HEK293T (cell line): Measurements from ENCODE around the gene CDH8.
A peak's percentile ranks its signal among the peaks of the same experiment; 100 is the strongest.

ENCODE experiments used
- CTCF ChIA-PET: fragments of 350-600 bp; formaldehyde crosslinking; extraction: SDS; loops from one replicate; lab custom pipeline; 2021; ENCODE audit warnings: antibody characterized with exemption, inconsistent platforms; lab: Yijun Ruan, JAX
- POLR2A ChIA-PET: fragments of 350-600 bp; formaldehyde crosslinking; extraction: SDS; loops from one replicate; lab custom pipeline; 2020; ENCODE audit warnings: antibody characterized with exemption, inconsistent platforms; lab: Yijun Ruan, JAX
- DNase-seq: peaks from one replicate; pipeline ENCODE4 v3.0.0; 2012; ENCODE audit warnings: mixed read lengths; ENCODE audit errors: extremely low spot score
- ARNT ChIP-seq: fragments of 450-650 bp; IDR thresholded peaks from 2 replicates; pipeline ENCODE4 v1.6.1; 2017; ENCODE audit warnings: mild to moderate bottlenecking
- BHLHE40 ChIP-seq: fragments of 450-650 bp; IDR thresholded peaks from 2 replicates; pipeline ENCODE4 v1.6.1; 2016; ENCODE audit warnings: mild to moderate bottlenecking, moderate library complexity, borderline replicate concordance
- CTBP1 ChIP-seq: fragments of 450-650 bp; IDR thresholded peaks from 2 replicates; pipeline ENCODE4 v1.6.1; 2016; ENCODE audit warnings: borderline replicate concordance
- ELF4 ChIP-seq: fragments of 450-650 bp; IDR thresholded peaks from 2 replicates; pipeline ENCODE4 v1.6.1; 2017; ENCODE audit warnings: antibody characterized with exemption
- FOXA1 ChIP-seq: fragments of 450-650 bp; IDR thresholded peaks from 2 replicates; pipeline ENCODE4 v1.6.1; 2016; ENCODE audit warnings: mild to moderate bottlenecking
- FOXK2 ChIP-seq: fragments of 450-650 bp; IDR thresholded peaks from 2 replicates; pipeline ENCODE4 v1.6.1; 2016; ENCODE audit warnings: mild to moderate bottlenecking
- FOXM1 ChIP-seq: fragments of 450-650 bp; IDR thresholded peaks from 2 replicates; pipeline ENCODE4 v1.6.1; 2017; ENCODE audit warnings: mild to moderate bottlenecking, borderline replicate concordance
- HDGF ChIP-seq: fragments of 450-650 bp; IDR thresholded peaks from 2 replicates; pipeline ENCODE4 v1.6.1; 2017; ENCODE audit warnings: antibody characterized with exemption, borderline replicate concordance
- L3MBTL2 ChIP-seq: fragments of 450-650 bp; conservative IDR thresholded peaks from 2 replicates; pipeline ENCODE4 v1.6.1; 2016; ENCODE audit warnings: mild to moderate bottlenecking
- LEF1 ChIP-seq: fragments of 450-650 bp; IDR thresholded peaks from 2 replicates; pipeline ENCODE4 v1.6.1; 2017; ENCODE audit warnings: mild to moderate bottlenecking, borderline replicate concordance
- NFRKB ChIP-seq: fragments of 450-650 bp; IDR thresholded peaks from 2 replicates; pipeline ENCODE4 v1.6.1; 2016; ENCODE audit warnings: mild to moderate bottlenecking, moderate library complexity
- PKNOX1 ChIP-seq: fragments of 450-650 bp; IDR thresholded peaks from 2 replicates; pipeline ENCODE4 v1.6.1; 2016
- SP1 ChIP-seq: fragments of 450-650 bp; IDR thresholded peaks from 2 replicates; pipeline ENCODE4 v1.6.1; 2017
- SUZ12 ChIP-seq: fragments of 450-650 bp; IDR thresholded peaks from 2 replicates; pipeline ENCODE4 v1.6.1; 2016; ENCODE audit warnings: mild to moderate bottlenecking
- TARDBP ChIP-seq: fragments of 450-650 bp; IDR thresholded peaks from 2 replicates; pipeline ENCODE4 v1.6.1; 2016
- ZNF384 ChIP-seq: fragments of 450-650 bp; IDR thresholded peaks from 2 replicates; pipeline ENCODE4 v1.6.1; 2016

Gene CDH8

GRCh38 chr16:62046801-62047200 is 10.6 kb upstream of the CDH8 start:
- no peak for TF ChIP-seq TARDBP
- no peak for TF ChIP-seq CTBP1
- TF ChIP-seq FOXM1: no peak
- TF ChIP-seq SP1: no peak
- no peak for TF ChIP-seq HDGF
- TF ChIP-seq ELF4: no peak
- TF ChIP-seq SUZ12: no peak
- no peak for TF ChIP-seq PKNOX1
- no peak for TF ChIP-seq BHLHE40
- TF ChIP-seq FOXK2: no peak
- TF ChIP-seq LEF1: no peak
- TF ChIP-seq FOXA1: no peak
- no peak for TF ChIP-seq L3MBTL2
- ChIA-PET POLR2A (no interaction called here), CTCF (interaction anchor here (0.7 kb wide), 1 partner anchor 1936 kb away, joined by 3 read pairs; no protein-coding TSS in a partner anchor)
- no peak for DNase-seq

GRCh38 chr16:62041401-62041800 is 5.2 kb upstream of the CDH8 start:
- ChIA-PET POLR2A (no interaction called here), CTCF (no interaction called here)
- no peak for TF ChIP-seq HDGF
- TF ChIP-seq L3MBTL2: no peak
- TF ChIP-seq ELF4: no peak
- TF ChIP-seq ARNT: no peak
- DNase-seq: peak; percentile 21

- no peak for DNase-seq
- POLR2A ChIA-PET: no interaction called here
Measured at GRCh38 chr16:62038646-62039045, 2.4 kb upstream of the CDH8 start.

DNA sequence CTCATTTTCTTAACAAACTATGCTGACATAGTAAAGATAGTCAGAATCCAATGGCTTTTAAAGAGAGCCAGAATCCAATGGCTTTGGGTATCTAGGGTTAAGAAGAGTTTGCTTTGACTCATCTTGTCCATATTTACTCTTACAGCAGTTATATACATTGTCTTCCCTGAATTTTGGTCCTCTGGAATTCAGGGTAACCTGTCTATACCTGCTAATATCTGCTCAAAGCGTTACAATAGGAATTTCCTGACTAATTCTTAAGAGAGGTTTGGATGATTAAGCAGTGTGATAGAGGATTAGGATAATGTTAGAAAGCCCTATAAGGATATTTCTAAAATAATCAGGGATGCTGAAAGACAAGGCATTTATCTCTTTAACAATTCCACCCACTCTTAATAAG is 2.0 kb upstream of the CDH8 start:
- ChIA-PET CTCF (no interaction called here), POLR2A (no interaction called here)
- TF ChIP-seq TARDBP: no peak
- TF ChIP-seq HDGF: no peak
- no peak for TF ChIP-seq FOXA1
- no peak for TF ChIP-seq ZNF384
- no peak for TF ChIP-seq L3MBTL2
- no peak for DNase-seq

More at GRCh38 chr16:62038646-62039045, 2.4 kb upstream of the CDH8 start:
- CTCF ChIA-PET: no interaction called here
- TF ChIP-seq LEF1 (no peak), ZNF384 (no peak), L3MBTL2 (no peak), ARNT (no peak), HDGF (no peak), FOXA1 (no peak), ELF4 (no peak), NFRKB (no peak), FOXK2 (no peak), PKNOX1 (no peak), CTBP1 (no peak), SP1 (no peak), SUZ12 (no peak)

DNA sequence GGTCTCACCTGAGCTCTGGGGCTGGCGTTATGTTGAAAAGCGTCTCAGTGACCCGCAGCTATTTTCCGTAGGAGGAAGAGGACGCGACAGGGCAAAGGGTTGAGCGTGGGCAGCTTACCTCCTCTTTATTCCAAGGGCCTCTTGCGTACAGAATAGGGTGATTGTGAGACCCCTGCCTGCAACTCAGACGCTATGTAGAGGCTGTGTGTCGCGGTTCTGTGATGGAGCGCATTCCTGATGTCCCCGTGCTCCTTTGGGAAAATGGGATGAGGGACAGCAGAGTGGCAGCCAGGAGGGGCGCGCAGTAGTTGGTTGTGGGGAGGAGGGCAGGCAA is 531 bp upstream of the CDH8 start:
- TF ChIP-seq ELF4: no peak
- TF ChIP-seq CTBP1: no peak
- no peak for TF ChIP-seq L3MBTL2
- no peak for TF ChIP-seq FOXK2
- no peak for TF ChIP-seq FOXM1
- no peak for TF ChIP-seq NFRKB
- no peak for TF ChIP-seq SP1
- no peak for TF ChIP-seq LEF1
- TF ChIP-seq SUZ12: no peak
- ChIA-PET POLR2A (no interaction called here), CTCF (no interaction called here)
- DNase-seq: no peak

GRCh38 chr16:62035115-62036092 is 834 bp downstream of the CDH8 start:
- ChIA-PET CTCF (no interaction called here), POLR2A (no interaction called here)
- DNase-seq: peak; percentile 8
- no peak for TF ChIP-seq SP1
- TF ChIP-seq FOXA1: no peak
- no peak for TF ChIP-seq HDGF

DNA sequence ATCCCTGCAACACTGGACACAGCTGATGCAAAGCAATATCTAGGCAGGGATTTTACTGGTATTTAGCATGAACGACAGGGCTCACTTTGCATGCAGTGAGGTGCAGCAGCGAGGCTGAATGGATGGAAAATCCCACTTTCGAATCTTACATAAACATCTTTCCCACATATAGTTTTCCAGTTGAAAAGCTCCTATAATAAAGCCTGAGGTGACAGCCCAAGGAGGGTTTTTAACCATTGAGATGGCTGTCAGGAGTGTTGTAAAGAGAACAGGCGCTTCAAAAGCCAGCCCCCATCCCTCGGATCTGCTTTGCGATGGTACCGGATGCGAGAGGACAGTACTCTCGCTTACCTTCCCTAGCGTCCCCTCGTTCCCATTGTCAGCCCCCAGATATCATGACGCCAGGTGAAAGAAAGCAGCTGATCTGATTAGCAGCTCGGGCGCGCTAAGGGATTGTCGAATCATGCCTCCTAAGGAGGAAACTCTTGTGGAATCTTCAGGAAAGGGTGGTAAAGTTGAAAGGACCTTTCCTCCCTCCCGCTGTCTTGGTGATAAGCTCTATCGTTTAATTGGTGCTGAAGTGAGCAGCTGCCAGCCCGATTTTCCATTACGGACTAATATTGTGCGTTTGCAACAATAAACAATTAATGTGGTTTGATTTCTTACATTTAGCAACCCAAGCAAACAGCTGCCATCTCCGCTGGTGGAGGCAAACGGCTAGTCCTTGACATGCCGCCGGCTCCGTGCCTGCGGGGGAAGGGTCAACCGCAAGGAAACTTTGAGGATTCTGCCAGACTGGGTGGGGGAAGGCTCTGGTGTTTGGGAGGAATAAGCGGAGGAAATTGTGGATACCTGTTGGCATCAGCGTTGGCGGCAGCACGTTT is 1.8 kb downstream of the CDH8 start:
- CTCF ChIA-PET: interaction anchor here (0.6 kb wide), 1 partner anchor 566 kb away, joined by 9 read pairs; no protein-coding TSS in a partner anchor
- TF ChIP-seq FOXA1 (no peak), ZNF384 (no peak), FOXK2 (no peak), SUZ12 (no peak), PKNOX1 (no peak), ELF4 (no peak), LEF1 (no peak), CTBP1 (no peak), FOXM1 (no peak), L3MBTL2 (no peak), TARDBP (no peak), BHLHE40 (no peak), ARNT (no peak), HDGF (no peak)
- POLR2A ChIA-PET: no interaction called here
- no peak for DNase-seq
